ENCODE measurements around the gene EML5.

- TF ChIP-seq CTCF (IDR thresholded peaks at IDR 0.05) = no peak
- TF ChIP-seq POLR2A (IDR thresholded peaks at IDR 0.05) = no peak
- TF ChIP-seq POLR2AphosphoS5 (IDR thresholded peaks at IDR 0.05; ENCODE audit: insufficient read depth in 1 of 2, low read depth in 1 of 2) = no peak
Measured at GRCh38 chr14:88614218-88614907, 178.4 kb downstream of the EML5 start.

All from vagina (tissue), 2 donors.